DMS79 treated with DMSO at 0.1 percent for 48 hours (cell line): ENCODE results near the gene ELMO2.
A peak's percentile ranks its signal among the peaks of the same experiment; 100 is the strongest.

Experiments used
- DNase-seq: peaks from one replicate; lab custom pipeline; 2025; lab: John Stamatoyannopoulos, UW

The ELMO2 gene

GRCh38 chr20:46367967-46368901, 38.2 kb downstream of the ELMO2 start:
- no peak for DNase-seq

- no peak for DNase-seq
These were observed 39.2 kb downstream of the ELMO2 start for GRCh38 chr20:46367234-46367633.

- no peak for DNase-seq
These were observed 39.6 kb downstream of the ELMO2 start for GRCh38 chr20:46366826-46367225.

- no peak for DNase-seq
These were observed 40.8 kb downstream of the ELMO2 start for GRCh38 chr20:46365487-46366220.

- DNase-seq = no peak
These were observed 41.5 kb downstream of the ELMO2 start for GRCh38 chr20:46364670-46365486.

- DNase-seq = peak; percentile 37
These were observed 42.3 kb downstream of the ELMO2 start for GRCh38 chr20:46363874-46364669.

GRCh38 chr20:46362921-46363867, 43.2 kb downstream of the ELMO2 start:
- DNase-seq = no peak

GRCh38 chr20:46361811-46362210, 44.6 kb downstream of the ELMO2 start:
- DNase-seq = no peak

- no peak for DNase-seq
These were observed 45.0 kb downstream of the ELMO2 start for GRCh38 chr20:46361381-46361780.

GRCh38 chr20:46359233-46359751, 47.1 kb downstream of the ELMO2 start:
- no peak for DNase-seq

- no peak for DNase-seq
These were observed 47.9 kb downstream of the ELMO2 start for GRCh38 chr20:46358346-46359058.

- DNase-seq = no peak
These were observed 49.3 kb downstream of the ELMO2 start for GRCh38 chr20:46357030-46357514.

GRCh38 chr20:46356195-46357029, 50.0 kb downstream of the ELMO2 start:
- DNase-seq = no peak

GRCh38 chr20:46355778-46356177, 50.6 kb downstream of the ELMO2 start:
- DNase-seq = no peak

GRCh38 chr20:46354920-46355654, 51.3 kb downstream of the ELMO2 start:
- no peak for DNase-seq

- no peak for DNase-seq
These were observed 52.2 kb downstream of the ELMO2 start for GRCh38 chr20:46354207-46354555.

GRCh38 chr20:46353500-46354206, 52.8 kb downstream of the ELMO2 start:
- no peak for DNase-seq
